GM18508 (cell line): ENCODE results near the gene ASB5.
"Not testable (repeated sequence)": the region's sequence is repeated elsewhere in the genome, so short reads cannot be mapped to it uniquely, and the experiment has no call there.

Experiments used
- ATAC-seq: cut with Tn5 transposase; IDR thresholded peaks from one replicate; pipeline ENCODE4 v1.9.1; 2021; ENCODE audit warnings: moderate number of reproducible peaks; ENCODE audit not compliant: insufficient read depth, unreplicated experiment

The ASB5 gene, protein sequence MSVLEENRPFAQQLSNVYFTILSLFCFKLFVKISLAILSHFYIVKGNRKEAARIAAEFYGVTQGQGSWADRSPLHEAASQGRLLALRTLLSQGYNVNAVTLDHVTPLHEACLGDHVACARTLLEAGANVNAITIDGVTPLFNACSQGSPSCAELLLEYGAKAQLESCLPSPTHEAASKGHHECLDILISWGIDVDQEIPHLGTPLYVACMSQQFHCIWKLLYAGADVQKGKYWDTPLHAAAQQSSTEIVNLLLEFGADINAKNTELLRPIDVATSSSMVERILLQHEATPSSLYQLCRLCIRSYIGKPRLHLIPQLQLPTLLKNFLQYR

DNA sequence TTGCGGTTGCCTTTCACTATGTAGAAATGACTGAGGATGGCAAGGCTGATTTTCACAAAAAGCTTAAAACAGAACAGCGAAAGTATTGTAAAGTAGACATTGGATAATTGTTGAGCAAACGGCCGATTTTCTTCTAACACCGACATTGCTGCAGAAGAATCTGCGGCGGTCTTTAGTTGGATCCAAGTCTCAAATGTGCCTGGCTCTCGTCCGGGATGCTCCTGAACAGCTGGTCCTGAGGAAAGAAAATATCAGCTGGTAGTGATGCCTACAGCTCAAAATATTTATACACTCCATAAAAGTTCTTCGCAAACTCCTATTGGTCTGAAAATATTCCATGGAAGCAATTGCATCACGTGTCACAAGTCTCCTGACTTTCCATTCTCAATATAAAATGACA is at the start of gene ASB5:
ASB5 (minus strand) TSS at position 260 of the 400 bp plus-strand sequence; CDS start at position 146, 114 bp downstream.
- ATAC-seq, result no peak

GRCh38 chr4:176313596-176314336 is 44.7 kb upstream of the ASB5 start:
- ATAC-seq, result no peak

DNA sequence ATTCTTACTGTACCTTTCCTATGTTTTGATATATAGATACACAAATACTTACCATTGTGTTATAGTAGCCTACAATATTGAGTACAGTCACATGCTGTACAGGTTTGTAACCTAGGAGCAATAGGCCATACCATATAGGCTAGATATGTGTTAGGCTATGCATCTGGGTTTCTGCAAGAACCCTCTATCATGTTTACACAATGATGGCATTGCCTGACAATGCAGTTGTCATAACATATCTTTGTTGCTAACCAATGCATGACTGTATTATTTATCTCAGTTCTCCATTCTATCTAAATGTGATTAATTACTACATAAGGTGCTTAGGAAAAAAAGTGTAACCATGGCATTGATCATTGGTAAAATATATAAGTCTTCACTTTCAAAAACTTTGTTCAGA is 40.8 kb upstream of the ASB5 start:
- ATAC-seq, result no peak

DNA sequence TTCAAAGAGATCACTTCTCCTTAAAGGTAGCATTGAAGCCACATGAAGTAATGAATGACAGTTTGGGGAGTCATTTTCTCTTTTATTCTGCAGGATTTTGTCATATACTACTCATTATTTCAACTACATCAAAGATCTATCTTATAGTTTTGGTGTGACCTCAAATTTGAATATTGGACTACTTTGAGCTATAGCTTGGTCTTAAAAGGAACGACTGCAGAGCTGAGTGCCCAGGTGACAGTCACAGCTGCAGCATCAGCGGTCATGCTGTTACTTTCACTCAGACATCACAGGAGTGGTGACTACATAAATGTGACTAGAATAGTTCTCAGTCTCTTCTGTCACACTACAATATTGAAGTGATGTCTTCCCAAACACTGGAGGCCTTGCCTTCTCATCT is 40.0 kb upstream of the ASB5 start:
- ATAC-seq, result peak; percentile 96

DNA sequence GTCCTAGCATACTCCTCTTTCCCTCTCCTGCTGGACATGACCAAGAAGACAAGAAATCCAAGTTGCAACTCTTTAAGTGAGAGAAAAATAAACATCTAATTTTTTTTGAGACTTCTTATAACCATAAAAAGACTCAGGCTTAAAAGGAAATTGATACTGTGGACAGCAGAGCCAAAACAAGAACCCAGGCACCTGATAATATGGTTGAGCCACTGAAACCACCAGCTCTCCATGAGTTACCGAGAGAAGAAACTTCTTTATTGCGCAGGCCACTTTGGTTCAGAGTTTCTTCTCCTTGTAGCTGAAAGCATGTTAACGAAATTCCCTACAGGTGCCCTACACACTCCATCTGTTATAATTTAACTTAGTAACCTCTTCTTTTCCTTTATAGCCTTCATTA is 39.4 kb upstream of the ASB5 start:
- ATAC-seq, result no peak

- ATAC-seq, result no peak
These were observed 38.6 kb upstream of the ASB5 start for GRCh38 chr4:176307666-176307930.

GRCh38 chr4:176306837-176307665 is 38.0 kb upstream of the ASB5 start:
- ATAC-seq, result no peak

GRCh38 chr4:176303938-176304337 is 34.9 kb upstream of the ASB5 start:
- ATAC-seq, result no peak

DNA sequence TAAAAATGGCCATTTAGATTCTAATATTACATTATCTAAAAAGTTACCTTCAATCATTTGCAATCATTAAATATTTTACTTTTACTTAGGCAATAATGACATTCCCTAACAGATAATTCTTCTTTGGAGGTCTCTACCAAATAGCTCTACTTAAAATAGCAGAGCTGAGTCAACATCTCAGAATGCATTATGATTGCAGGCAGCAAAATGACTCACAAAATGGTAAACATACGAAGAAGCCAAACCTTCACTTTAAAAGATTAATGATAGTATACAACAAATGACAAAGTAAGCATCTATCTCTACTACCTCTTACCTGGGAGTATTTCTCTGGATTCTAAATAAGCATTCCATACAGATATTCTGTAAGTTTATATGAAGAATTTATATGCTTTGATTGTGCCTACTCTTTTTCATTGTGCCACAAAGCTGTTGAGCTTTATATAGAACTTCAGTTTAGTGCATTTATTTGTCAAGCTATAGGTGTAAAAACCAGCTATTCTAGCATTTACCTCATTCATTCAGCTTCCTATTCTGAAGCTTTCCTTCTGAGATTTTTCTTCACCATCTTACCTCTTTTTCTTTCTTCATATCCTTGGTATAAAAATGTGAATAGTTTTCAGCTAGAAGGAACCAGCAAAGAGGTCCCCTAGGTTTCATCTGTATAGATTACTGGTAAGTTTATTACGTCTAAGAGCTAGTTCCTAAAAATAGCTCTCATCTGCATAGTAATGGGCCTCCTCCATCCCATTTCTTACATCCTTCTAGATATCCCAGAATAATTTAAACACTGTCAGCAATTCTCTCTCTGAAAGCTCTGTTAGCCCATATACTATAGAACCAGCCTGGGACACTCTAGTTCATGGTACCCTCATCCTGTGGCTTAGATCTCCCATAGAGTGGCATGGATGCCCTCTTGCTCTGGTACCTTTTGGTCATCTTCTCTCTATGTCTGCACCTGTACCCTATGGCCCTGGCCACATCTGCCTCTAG is 33.6 kb upstream of the ASB5 start:
- no peak for ATAC-seq

DNA sequence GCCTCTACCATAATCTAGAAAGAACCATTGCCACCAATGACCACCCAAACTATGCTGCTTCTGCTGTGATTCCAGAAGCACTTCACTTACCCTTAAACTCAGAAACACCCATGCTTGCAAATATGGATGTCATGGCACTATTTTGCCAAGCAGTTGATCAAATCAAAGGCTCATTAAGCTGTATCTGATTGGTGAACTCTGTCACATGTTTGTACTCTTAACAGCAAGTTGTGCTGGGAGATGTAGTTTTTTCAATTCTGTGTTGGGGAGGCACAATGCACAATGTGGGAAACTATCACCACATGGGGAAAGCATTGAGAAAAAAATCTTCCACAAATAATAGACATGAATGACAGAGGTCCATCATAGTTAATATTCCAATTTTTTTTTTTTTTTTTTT is 31.5 kb upstream of the ASB5 start:
- ATAC-seq, result no peak

DNA sequence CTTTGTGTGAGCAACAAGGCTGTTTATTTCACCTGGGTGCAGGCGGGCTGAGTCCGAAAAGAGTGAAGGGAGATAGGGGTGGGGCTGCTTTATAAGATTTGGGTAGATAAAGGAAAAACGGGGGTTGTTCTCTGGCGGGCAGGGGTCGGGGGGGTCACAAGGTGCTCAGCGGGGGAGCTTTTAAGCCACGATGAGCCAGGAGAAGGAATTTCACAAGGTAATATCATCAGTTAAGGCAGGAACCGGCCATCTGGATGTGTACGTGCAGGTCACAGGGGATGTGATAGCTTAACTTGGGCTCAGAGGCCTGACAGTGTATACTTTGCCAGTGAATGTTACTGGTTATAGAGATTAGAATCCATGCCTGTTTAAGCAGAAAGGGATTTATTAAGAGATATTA is 31.0 kb upstream of the ASB5 start:
- no peak for ATAC-seq

- no peak for ATAC-seq
These were observed 29.6 kb upstream of the ASB5 start for GRCh38 chr4:176298664-176299063.

DNA sequence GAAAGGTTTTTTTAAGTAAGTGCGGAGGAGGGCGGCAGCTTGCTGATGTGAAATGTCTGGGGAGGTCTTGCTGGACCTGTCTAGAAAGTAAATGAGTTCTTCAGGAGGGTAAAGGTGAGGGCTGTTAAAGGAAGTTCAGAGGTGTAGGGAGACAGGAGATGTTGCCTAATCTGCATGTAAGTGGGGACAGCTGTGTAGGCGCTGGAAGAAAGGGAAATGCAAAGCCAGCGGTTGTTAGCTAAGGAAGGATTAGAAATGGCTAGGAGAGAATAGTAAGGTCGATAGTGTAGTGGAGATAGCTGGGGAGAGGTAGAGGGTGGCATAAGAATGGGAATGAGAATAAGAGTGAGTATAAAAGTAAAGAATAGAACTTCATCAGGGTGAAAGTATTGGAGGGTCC is 26.9 kb upstream of the ASB5 start:
- not testable (repeated sequence) for ATAC-seq

GRCh38 chr4:176293660-176294059 is 24.6 kb upstream of the ASB5 start:
- no peak for ATAC-seq

DNA sequence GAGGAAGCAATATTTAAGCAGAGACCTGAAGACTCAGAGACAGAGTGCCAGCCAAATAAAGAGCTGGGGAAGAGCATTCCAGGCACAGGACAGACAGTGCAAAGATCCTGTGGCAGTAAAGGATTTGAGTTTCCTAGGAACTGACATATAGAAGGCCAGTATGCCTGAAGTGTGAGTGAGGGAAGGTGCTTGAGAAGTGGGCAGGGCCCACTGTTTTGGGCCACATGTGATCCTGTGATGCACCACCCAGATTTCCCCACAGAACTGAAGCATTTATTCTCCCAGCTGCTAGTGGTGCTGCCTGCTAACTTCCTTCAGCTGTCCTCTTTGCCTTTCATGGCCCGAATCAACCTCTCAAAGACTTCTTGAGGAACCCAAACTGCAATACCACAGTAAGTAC is 23.9 kb upstream of the ASB5 start:
- ATAC-seq, result no peak

- ATAC-seq, result no peak
These were observed 22.7 kb upstream of the ASB5 start for GRCh38 chr4:176291748-176292147.

- no peak for ATAC-seq
These were observed 21.5 kb upstream of the ASB5 start for GRCh38 chr4:176290520-176290919.

DNA sequence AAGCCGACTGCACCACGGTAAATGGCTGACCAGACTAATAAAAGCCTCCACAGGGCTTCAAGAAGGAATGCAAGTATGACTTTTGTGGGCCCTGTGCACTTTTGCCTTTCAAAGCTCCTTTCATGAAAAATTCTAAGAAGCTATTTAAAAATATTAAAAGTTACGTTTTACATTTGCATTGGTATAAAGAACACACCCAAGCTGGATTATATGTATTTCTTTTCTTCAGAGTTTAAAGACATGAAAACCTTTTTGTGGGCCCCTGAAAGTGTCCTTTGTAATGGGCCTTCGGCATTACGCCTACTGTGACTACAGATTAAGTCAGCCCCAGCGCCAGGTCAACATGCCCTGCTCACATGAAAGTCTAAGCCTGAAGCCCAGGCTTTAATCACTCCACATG is 20.5 kb upstream of the ASB5 start:
- ATAC-seq, result no peak

DNA sequence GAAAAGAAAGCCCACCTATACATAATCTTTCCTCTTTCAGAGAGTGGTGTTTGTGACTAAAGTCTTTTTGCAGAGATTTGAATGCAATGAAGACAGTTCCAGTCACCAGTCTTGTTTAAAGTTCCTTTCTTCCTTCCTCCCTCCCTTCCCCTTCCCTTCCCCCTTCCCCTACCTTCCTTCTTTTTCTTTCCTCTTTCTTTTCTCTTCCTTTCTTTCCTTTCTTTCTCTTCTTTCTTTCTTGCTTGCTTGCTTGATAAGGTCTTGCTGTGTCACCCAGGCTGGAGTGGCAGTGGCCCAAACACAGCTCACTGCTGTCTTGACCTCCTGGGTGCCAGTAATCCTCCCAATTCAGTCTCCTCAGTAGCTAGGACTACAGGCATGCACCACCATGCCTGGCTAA is 19.0 kb upstream of the ASB5 start:
- no peak for ATAC-seq

- ATAC-seq, result no peak
These were observed 18.5 kb upstream of the ASB5 start for GRCh38 chr4:176287546-176287945.
